Measurements from ENCODE around the gene LAMTOR4. TPM values are rescaled to one million over a fixed set of nuclear protein-coding genes. Genes with fewer than 3 reads are reported as not detected.
A peak's percentile ranks its signal among the peaks of the same experiment; 100 is the strongest.

Gene LAMTOR4
- total RNA-seq, 4 donors from 2014 or later, result 97.6 to 141 (median 127) TPM

GRCh38 chr7:100157334-100158228, 8.9 kb downstream of the LAMTOR4 start:
- peak overlapping the region; percentile 67 to 90 (median 70) for H3K4me3 ChIP-seq
- ATAC-seq (peak; percentile 28 to 57), DNase-seq (peak in 1 of 2 donors; percentile 37)
- no peaks in the 10 kb centered on the region for H3K27me3 ChIP-seq
- H3K4me1 ChIP-seq, result peaks cover 6 to 17% of the 10 kb centered on the region in 2 donors
- intact Hi-C loops (cut with DNase I; ENCODE audit: low total_unique reads), result no loop called here
- TF ChIP-seq POLR2A (IDR thresholded peaks at IDR 0.05) (no peak), CTCF (IDR thresholded peaks at IDR 0.05 in 4 of 5, conservative IDR thresholded peaks at IDR 0.05 in 1 of 5) (no peak)
- H3K27ac ChIP-seq, result peak overlapping the region; percentile 60 to 86 (median 72)
- H3K36me3 ChIP-seq, result peaks cover 0 to 38% of the 10 kb centered on the region in 2 donors
- no peaks in the 10 kb centered on the region for H3K9me3 ChIP-seq
- in situ Hi-C loops (cut with MboI; ENCODE audit: low sequenced_read_pairs in 4 of 4), result loop anchor here in 1 of 4 donors (25.0 kb wide), 1 partner anchor 180 kb away; no protein-coding TSS in a partner anchor

GRCh38 chr7:100158229-100159098, 9.7 kb downstream of the LAMTOR4 start, which contains the start of gene TRAPPC14:
Gene TRAPPC14, minus strand, starts transcription at chr7:100158723. Its CDS starts 224 bp downstream, at chr7:100158499.
- Histone ChIP-seq H3K27me3 (no peaks in the 10 kb centered on the region), H3K4me1 (peaks cover 6 to 17% of the 10 kb centered on the region in 2 donors), H3K36me3 (peaks cover 0 to 31% of the 10 kb centered on the region in 2 donors), H3K9me3 (no peaks in the 10 kb centered on the region), H3K27ac (peak within 1 kb of the TSS; percentile 60 to 86 (median 72)), H3K4me3 (peak within 1 kb of the TSS; percentile 67 to 90 (median 70))
- TF ChIP-seq POLR2A (IDR thresholded peaks at IDR 0.05) (peak in 1 of 2 donors; percentile 42), CTCF (IDR thresholded peaks at IDR 0.05 in 4 of 5, conservative IDR thresholded peaks at IDR 0.05 in 1 of 5) (no peak)
- peak; percentile 82 to 84 for ATAC-seq
- DNase-seq, result peak; percentile 70 to 75
- intact Hi-C loops (cut with DNase I; ENCODE audit: low total_unique reads), result no loop called here
- in situ Hi-C loops (cut with MboI; ENCODE audit: low sequenced_read_pairs in 4 of 4), result loop anchor here in 1 of 4 donors (25.0 kb wide), 1 partner anchor 179 kb away; no protein-coding TSS in a partner anchor

- intact Hi-C loops (cut with DNase I; ENCODE audit: low total_unique reads), result no loop called here
- no peak for DNase-seq
- peaks cover 6 to 17% of the 10 kb centered on the region in 2 donors for H3K4me1 ChIP-seq
- no peak for TF ChIP-seq CTCF (IDR thresholded peaks at IDR 0.05 in 4 of 5, conservative IDR thresholded peaks at IDR 0.05 in 1 of 5)
- TF ChIP-seq POLR2A (IDR thresholded peaks at IDR 0.05), result no peak
- peak overlapping the region; percentile 60 to 86 (median 72) for H3K27ac ChIP-seq
- H3K4me3 ChIP-seq, result peak overlapping the region; percentile 67 to 90 (median 70)
- in situ Hi-C loops (cut with MboI; ENCODE audit: low sequenced_read_pairs in 4 of 4), result loop anchor here in 1 of 4 donors (25.0 kb wide), 1 partner anchor 178 kb away; no protein-coding TSS in a partner anchor
- no peaks in the 10 kb centered on the region for H3K9me3 ChIP-seq
- no peak for ATAC-seq
- H3K27me3 ChIP-seq, result no peaks in the 10 kb centered on the region
- H3K36me3 ChIP-seq, result peaks cover 0 to 25% of the 10 kb centered on the region in 2 donors
Observed at GRCh38 chr7:100159099-100159623, 10.4 kb downstream of the LAMTOR4 start.

GRCh38 chr7:100160067-100160466, 11.3 kb downstream of the LAMTOR4 start:
- Histone ChIP-seq H3K27ac (no peak overlapping the region), H3K4me3 (no peak overlapping the region), H3K36me3 (peaks cover 0 to 20% of the 10 kb centered on the region in 2 donors), H3K27me3 (no peaks in the 10 kb centered on the region), H3K4me1 (peaks cover 6 to 17% of the 10 kb centered on the region in 2 donors), H3K9me3 (no peaks in the 10 kb centered on the region)
- ATAC-seq (no peak), DNase-seq (no peak)
- intact Hi-C loops (cut with DNase I; ENCODE audit: low total_unique reads), result no loop called here
- in situ Hi-C loops (cut with MboI; ENCODE audit: low sequenced_read_pairs in 4 of 4), result loop anchor here in 1 of 4 donors (25.0 kb wide), 1 partner anchor 177 kb away; no protein-coding TSS in a partner anchor
- TF ChIP-seq POLR2A (IDR thresholded peaks at IDR 0.05), result no peak
- TF ChIP-seq CTCF (IDR thresholded peaks at IDR 0.05 in 4 of 5, conservative IDR thresholded peaks at IDR 0.05 in 1 of 5), result no peak
